HCT116 (cell line): ENCODE measurements around the gene EIF4A3. TPM values are rescaled to one million over a fixed set of nuclear protein-coding genes. Genes with fewer than 3 reads are reported as not detected.
A peak's percentile ranks its signal among the peaks of the same experiment; 100 is the strongest.

Source experiments
- ATAC-seq: fragments of 200-7000 bp; cut with Tn5 transposase; 2 replicates; pipeline ENCODE4 v1.9.1; 2020; ENCODE audit warnings: mild to moderate bottlenecking, moderate library complexity
- BruUV-seq: library from RNA; stranded (reverse); fragments of 400-500 nt; replicated peaks from 2 replicates; lab custom pipeline; 2021; lab: Mats Ljungman, UMichigan
- CTCF ChIA-PET: fragments of 300-600 bp; sonication (Branson Sonifier 250); formaldehyde crosslinking; loops from one replicate; lab custom pipeline; 2021; ENCODE audit warnings: antibody characterized with exemption; lab: Charles Lee
- POLR2A ChIA-PET: fragments of 300-600, 350-600 bp; sonication (Branson Sonifier 250); formaldehyde crosslinking; loops from one replicate; lab custom pipeline; 2021; ENCODE audit warnings: antibody characterized with exemption; lab: Charles Lee
- RAD21 ChIA-PET, 2 experiments: fragments of 300-600 bp; sonication (Branson Sonifier 250); formaldehyde crosslinking; loops; one replicate each; lab custom pipeline; 2023; ENCODE audit warnings: low total read pairs in 2 of 2; ENCODE audit not compliant: uncharacterized antibody in 2 of 2, unreplicated experiment in 2 of 2, low non-redundant PET in 1 of 2; lab: Charles Lee
- DNase-seq: peaks from one replicate; pipeline ENCODE4 v3.0.0-alpha.2; 2010; ENCODE audit warnings: low read depth, low spot score
- H2AFZ ChIP-seq: fragments of 200-600 bp; shearing (Covaris generic), sonication (generic); 2 replicates; pipeline ENCODE4 v1.6.1; 2017; ENCODE audit warnings: low read depth, mixed run types, mixed read lengths, antibody characterized with exemption, low read length; ENCODE audit not compliant: poor library complexity, severe bottlenecking
- H3K27ac ChIP-seq: 2 replicates; pipeline ENCODE4 v1.5.1; 2012; ENCODE audit warnings: low read depth, low read length
- H3K27me3 ChIP-seq: fragments of 200-600 bp; sonication (generic); 2 replicates; pipeline ENCODE4 v1.6.1; 2016; ENCODE audit warnings: mixed run types, low read length, mixed read lengths; ENCODE audit not compliant: insufficient read depth
- H3K36me3 ChIP-seq, 2 experiments: fragments of 200-500 bp in 1 of 2; fragments of 200-600 bp in 1 of 2; sonication (Bioruptor generic) in 1 of 2; sonication (generic) in 1 of 2; 2 replicates each; pipeline versions ENCODE4 v1.5.1 to v1.6.1; 2014 to 2016; ENCODE audit warnings: low read length in 2 of 2, inconsistent platforms in 1 of 2, mixed read lengths in 1 of 2, mixed run types in 1 of 2; ENCODE audit not compliant: insufficient read depth in 2 of 2, control insufficient read depth in 1 of 2
- H3K4me1 ChIP-seq, 2 experiments: fragments of 200-600 bp in 1 of 2; sonication (generic) in 1 of 2; 2 replicates each; pipeline versions ENCODE4 v1.5.1 to v1.6.1; 2012 to 2017; ENCODE audit warnings: low read length in 2 of 2, inconsistent platforms in 1 of 2, mild to moderate bottlenecking in 1 of 2, mixed read lengths in 1 of 2, mixed run types in 1 of 2, moderate library complexity in 1 of 2; ENCODE audit not compliant: insufficient read depth in 2 of 2, control insufficient read depth in 1 of 2
- H3K4me2 ChIP-seq: fragments of 200-600 bp; sonication (generic); 2 replicates; pipeline ENCODE4 v1.6.1; 2017; ENCODE audit warnings: mixed run types, low read length, mixed read lengths
- H3K4me3 ChIP-seq, 2 experiments: fragments of 200-600 bp in 1 of 2; sonication (generic) in 1 of 2; replicated peaks in 1 of 2; 2 replicates each; pipeline ENCODE4 v1.5.1; 2011 to 2016; ENCODE audit warnings: low read length in 2 of 2, control low read depth in 1 of 2, low read depth in 1 of 2, mild to moderate bottlenecking in 1 of 2, mixed read lengths in 1 of 2, mixed run types in 1 of 2
- H3K79me2 ChIP-seq: fragments of 200-600 bp; sonication (generic); 2 replicates; pipeline ENCODE4 v1.6.1; 2017; ENCODE audit warnings: mild to moderate bottlenecking, mixed run types, low read length, moderate library complexity, mixed read lengths; ENCODE audit not compliant: insufficient read depth
- H3K9ac ChIP-seq: fragments of 200-600 bp; sonication (generic); 2 replicates; pipeline ENCODE4 v1.6.1; 2016; ENCODE audit warnings: low read length, mixed read lengths
- H3K9me2 ChIP-seq: fragments of 200-600 bp; sonication (generic), shearing (Covaris generic); 2 replicates; pipeline ENCODE4 v1.6.1; 2017; ENCODE audit warnings: mixed run types, mild to moderate bottlenecking, moderate library complexity; ENCODE audit not compliant: insufficient read depth
- H3K9me3 ChIP-seq, 2 experiments: fragments of 200-500 bp in 1 of 2; fragments of 200-600 bp in 1 of 2; sonication (Bioruptor generic) in 1 of 2; sonication (generic) in 1 of 2; 2 replicates each; pipeline ENCODE4 v1.6.1; 2014 to 2017; ENCODE audit warnings: low read length in 2 of 2, mixed read lengths in 2 of 2, inconsistent platforms in 1 of 2, low read depth in 1 of 2, mild to moderate bottlenecking in 1 of 2, mixed run types in 1 of 2, moderate library complexity in 1 of 2; ENCODE audit not compliant: control insufficient read depth in 1 of 2, insufficient read depth in 1 of 2
- H4K20me1 ChIP-seq: fragments of 200-600 bp; sonication (generic), shearing (Covaris generic); 2 replicates; pipeline ENCODE4 v1.6.1; 2017; ENCODE audit warnings: mixed run types, mild to moderate bottlenecking, moderate library complexity; ENCODE audit not compliant: insufficient read depth
- CEBPB ChIP-seq: IDR thresholded peaks from 2 replicates; pipeline ENCODE4 v1.6.1; 2012; ENCODE audit warnings: low read depth
- EGR1 ChIP-seq: IDR thresholded peaks from 2 replicates; pipeline ENCODE4 v1.6.1; 2012; ENCODE audit warnings: low read depth
- ELF1 ChIP-seq: IDR thresholded peaks from 2 replicates; pipeline ENCODE4 v1.6.1; 2012; ENCODE audit warnings: low read depth, borderline replicate concordance
- EZH2 ChIP-seq: fragments of 200-600 bp; sonication (generic); IDR thresholded peaks from 2 replicates; pipeline ENCODE4 v1.6.1; 2017; ENCODE audit warnings: antibody characterized with exemption, mixed run types
- EZH2phosphoT487 ChIP-seq: fragments of 200-600 bp; IDR thresholded peaks from 2 replicates; pipeline ENCODE4 v1.6.1; 2018; ENCODE audit warnings: antibody characterized with exemption, borderline replicate concordance
- POLR2A ChIP-seq: IDR thresholded peaks from 2 replicates; pipeline ENCODE4 v1.7.0; 2011; ENCODE audit warnings: borderline replicate concordance; ENCODE audit not compliant: insufficient read depth, insufficient read length; ENCODE audit errors: extremely low read depth
- POLR2AphosphoS5 ChIP-seq: IDR thresholded peaks from 2 replicates; pipeline ENCODE4 v1.6.1; 2011; ENCODE audit warnings: mild to moderate bottlenecking, low read depth, low read length, moderate library complexity
- RAD21 ChIP-seq: IDR thresholded peaks from 2 replicates; pipeline ENCODE4 v1.6.1; 2012; ENCODE audit warnings: low read depth, mild to moderate bottlenecking
- SIN3A ChIP-seq: IDR thresholded peaks from 2 replicates; pipeline ENCODE4 v1.6.1; 2012; ENCODE audit warnings: low read depth
- YY1 ChIP-seq: IDR thresholded peaks from 2 replicates; pipeline ENCODE4 v1.6.1; 2011; ENCODE audit warnings: low read length, low read depth, moderate library complexity, mild to moderate bottlenecking; ENCODE audit not compliant: insufficient replicate concordance; ENCODE audit errors: extremely low read depth
- ZFX ChIP-seq: fragments of 450-650 bp; IDR thresholded peaks from 2 replicates; pipeline ENCODE4 v1.6.1; 2017
- ZNF274 ChIP-seq: fragments of 200-500 bp; sonication (Bioruptor generic); IDR thresholded peaks from 2 replicates; pipeline ENCODE4 v1.6.1; 2014; ENCODE audit warnings: mild to moderate bottlenecking, low read depth, low read length, inconsistent platforms
- intact Hi-C: fragments of 100-400 bp; cut with micrococcal nuclease; formaldehyde crosslinking; loops from 2 replicates; pipeline ENCODE4 v1.10.0; 2022
- total RNA-seq: library from RNA; stranded (reverse); gene quantifications from one replicate; pipeline ENCODE4 v1.2.1, GENCODE V29; 2021; ENCODE audit not compliant: unreplicated experiment
- TF ChIP-seq, protein P1 (sequence below): IDR thresholded peaks from 2 replicates; pipeline ENCODE4 v1.6.1; 2012
- TF ChIP-seq, protein P2 (sequence below): IDR thresholded peaks from 2 replicates; pipeline ENCODE4 v1.6.1; 2011; ENCODE audit warnings: mild to moderate bottlenecking, low read length, moderate library complexity; ENCODE audit not compliant: insufficient replicate concordance; ENCODE audit errors: extremely low read depth
- TF ChIP-seq, protein P3 (sequence below), 3 experiments: fragments of 200-600 bp in 1 of 3; sonication (generic) in 1 of 3; IDR thresholded peaks in 2 of 3; conservative IDR thresholded peaks in 1 of 3; 2 replicates each; pipeline ENCODE4 v1.5.1; 2012 to 2017; ENCODE audit warnings: low read depth in 2 of 3, low read length in 2 of 3, antibody characterized with exemption in 1 of 3, borderline replicate concordance in 1 of 3, control low read depth in 1 of 3, mild to moderate bottlenecking in 1 of 3, mixed read lengths in 1 of 3, mixed run types in 1 of 3, moderate library complexity in 1 of 3; ENCODE audit not compliant: insufficient read depth in 1 of 3
- TF ChIP-seq, protein P4 (sequence below): IDR thresholded peaks from 2 replicates; pipeline ENCODE4 v1.6.1; 2012

EIF4A3 gene
- total RNA-seq, 1 experiment from 2014 or later = 248 TPM

DNA sequence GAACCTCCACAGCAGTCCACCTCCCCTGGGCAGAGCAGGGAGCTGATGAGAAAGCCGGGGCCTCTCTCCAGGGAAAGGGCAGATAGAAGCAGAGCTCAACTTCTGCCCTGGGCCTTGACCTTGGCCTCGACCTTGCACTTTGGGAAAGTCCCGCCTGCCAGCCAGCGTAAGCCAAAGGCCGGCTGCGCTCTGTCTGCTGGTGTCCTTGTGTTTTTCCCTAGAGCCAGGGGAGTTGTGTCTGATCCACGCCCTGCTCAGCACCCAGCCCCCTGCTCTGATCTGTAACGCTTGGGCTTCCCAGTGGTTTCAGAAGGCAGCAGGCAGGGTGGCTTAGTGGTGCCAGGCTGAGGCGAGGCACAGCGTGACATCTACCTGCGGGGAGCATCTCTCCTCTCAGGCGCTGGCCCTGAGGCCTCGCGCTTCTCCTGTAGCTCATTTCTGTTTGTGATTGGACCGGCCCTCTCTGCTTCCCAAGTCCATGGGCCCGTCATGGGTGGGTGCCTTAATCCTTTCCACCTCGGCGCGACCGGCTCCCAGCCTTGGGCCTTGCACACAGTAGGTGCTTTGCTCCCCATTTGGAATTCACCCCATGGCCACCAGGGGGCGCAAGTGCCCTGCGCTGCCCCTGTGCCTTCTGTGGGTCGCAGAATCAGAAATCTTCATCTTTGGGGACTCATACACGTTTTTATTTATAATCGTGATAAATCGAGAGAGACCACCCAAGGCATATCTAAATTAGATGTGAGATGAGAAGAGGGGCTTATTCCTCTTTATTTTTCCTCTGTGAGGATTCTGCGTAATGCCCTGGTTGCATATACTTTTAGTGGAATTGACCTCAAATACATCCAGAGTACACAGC lies 49.0 kb upstream of the EIF4A3 start:
- no peaks in the 10 kb centered on the region; a peak in 1 of 4 replicates for H3K9me3 ChIP-seq
- no peak overlapping the region for H3K27ac ChIP-seq
- no TSS peak for BruUV-seq
- H3K9me2 ChIP-seq = no peaks in the 10 kb centered on the region
- CTCF ChIA-PET = no interaction called here
- no peaks in the 10 kb centered on the region for H3K36me3 ChIP-seq
- TF ChIP-seq EGR1 (no peak), SIN3A (no peak; the same call in 1 of the 2 replicates), YY1 (no peak), POLR2AphosphoS5 (no peak), ELF1 (no peak), ZNF274 (no peak), EZH2 (no peak), EZH2phosphoT487 (no peak), CEBPB (no peak), ZFX (no peak), RAD21 (peak; percentile 95), POLR2A (no peak)
- TF ChIP-seq, protein P1, sequence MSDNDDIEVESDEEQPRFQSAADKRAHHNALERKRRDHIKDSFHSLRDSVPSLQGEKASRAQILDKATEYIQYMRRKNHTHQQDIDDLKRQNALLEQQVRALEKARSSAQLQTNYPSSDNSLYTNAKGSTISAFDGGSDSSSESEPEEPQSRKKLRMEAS = no peak
- TF ChIP-seq, protein P2, sequence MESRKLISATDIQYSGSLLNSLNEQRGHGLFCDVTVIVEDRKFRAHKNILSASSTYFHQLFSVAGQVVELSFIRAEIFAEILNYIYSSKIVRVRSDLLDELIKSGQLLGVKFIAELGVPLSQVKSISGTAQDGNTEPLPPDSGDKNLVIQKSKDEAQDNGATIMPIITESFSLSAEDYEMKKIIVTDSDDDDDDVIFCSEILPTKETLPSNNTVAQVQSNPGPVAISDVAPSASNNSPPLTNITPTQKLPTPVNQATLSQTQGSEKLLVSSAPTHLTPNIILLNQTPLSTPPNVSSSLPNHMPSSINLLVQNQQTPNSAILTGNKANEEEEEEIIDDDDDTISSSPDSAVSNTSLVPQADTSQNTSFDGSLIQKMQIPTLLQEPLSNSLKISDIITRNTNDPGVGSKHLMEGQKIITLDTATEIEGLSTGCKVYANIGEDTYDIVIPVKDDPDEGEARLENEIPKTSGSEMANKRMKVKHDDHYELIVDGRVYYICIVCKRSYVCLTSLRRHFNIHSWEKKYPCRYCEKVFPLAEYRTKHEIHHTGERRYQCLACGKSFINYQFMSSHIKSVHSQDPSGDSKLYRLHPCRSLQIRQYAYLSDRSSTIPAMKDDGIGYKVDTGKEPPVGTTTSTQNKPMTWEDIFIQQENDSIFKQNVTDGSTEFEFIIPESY = no peak
- TF ChIP-seq, protein P3, sequence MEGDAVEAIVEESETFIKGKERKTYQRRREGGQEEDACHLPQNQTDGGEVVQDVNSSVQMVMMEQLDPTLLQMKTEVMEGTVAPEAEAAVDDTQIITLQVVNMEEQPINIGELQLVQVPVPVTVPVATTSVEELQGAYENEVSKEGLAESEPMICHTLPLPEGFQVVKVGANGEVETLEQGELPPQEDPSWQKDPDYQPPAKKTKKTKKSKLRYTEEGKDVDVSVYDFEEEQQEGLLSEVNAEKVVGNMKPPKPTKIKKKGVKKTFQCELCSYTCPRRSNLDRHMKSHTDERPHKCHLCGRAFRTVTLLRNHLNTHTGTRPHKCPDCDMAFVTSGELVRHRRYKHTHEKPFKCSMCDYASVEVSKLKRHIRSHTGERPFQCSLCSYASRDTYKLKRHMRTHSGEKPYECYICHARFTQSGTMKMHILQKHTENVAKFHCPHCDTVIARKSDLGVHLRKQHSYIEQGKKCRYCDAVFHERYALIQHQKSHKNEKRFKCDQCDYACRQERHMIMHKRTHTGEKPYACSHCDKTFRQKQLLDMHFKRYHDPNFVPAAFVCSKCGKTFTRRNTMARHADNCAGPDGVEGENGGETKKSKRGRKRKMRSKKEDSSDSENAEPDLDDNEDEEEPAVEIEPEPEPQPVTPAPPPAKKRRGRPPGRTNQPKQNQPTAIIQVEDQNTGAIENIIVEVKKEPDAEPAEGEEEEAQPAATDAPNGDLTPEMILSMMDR (IDR thresholded peaks at IDR 0.05 in 2 of 3, conservative IDR thresholded peaks at IDR 0.05 in 1 of 3; ENCODE audit: borderline replicate concordance in 1 of 3, insufficient read depth in 1 of 3, low read depth in 2 of 3, low read length in 2 of 3) = peak; percentile 88 to 100 (median 98)
- TF ChIP-seq, protein P4, sequence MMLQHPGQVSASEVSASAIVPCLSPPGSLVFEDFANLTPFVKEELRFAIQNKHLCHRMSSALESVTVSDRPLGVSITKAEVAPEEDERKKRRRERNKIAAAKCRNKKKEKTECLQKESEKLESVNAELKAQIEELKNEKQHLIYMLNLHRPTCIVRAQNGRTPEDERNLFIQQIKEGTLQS = no peak
- DNase-seq (no peak), ATAC-seq (peak; percentile 48)
- RAD21 ChIA-PET = no interaction called here
- intact Hi-C loops = loop anchor here (1.0 kb wide), 2 partner anchors 57 to 168 kb away; no protein-coding TSS in a partner anchor
- no peak overlapping the region for H3K4me3 ChIP-seq
- no peaks in the 10 kb centered on the region for H4K20me1 ChIP-seq
- H3K9ac ChIP-seq = no peak overlapping the region
- no peaks in the 10 kb centered on the region for H3K4me1 ChIP-seq
- H2AFZ ChIP-seq = no peak overlapping the region
- H3K4me2 ChIP-seq = no peak overlapping the region
- H3K27me3 ChIP-seq = no peaks in the 10 kb centered on the region; the same call in 1 of the 2 replicates
- POLR2A ChIA-PET = no interaction called here
- no peaks in the 10 kb centered on the region for H3K79me2 ChIP-seq
